HG02938 (cell line): ENCODE results near the gene PACS1.
"Not testable (repeated sequence)": the region's sequence is repeated elsewhere in the genome, so short reads cannot be mapped to it uniquely, and the experiment has no call there.

ENCODE experiments used
- ATAC-seq: cut with Tn5 transposase; IDR thresholded peaks from one replicate; pipeline ENCODE4 v1.9.1; 2021; ENCODE audit warnings: mild to moderate bottlenecking, moderate library complexity; ENCODE audit not compliant: unreplicated experiment

The PACS1 gene

DNA sequence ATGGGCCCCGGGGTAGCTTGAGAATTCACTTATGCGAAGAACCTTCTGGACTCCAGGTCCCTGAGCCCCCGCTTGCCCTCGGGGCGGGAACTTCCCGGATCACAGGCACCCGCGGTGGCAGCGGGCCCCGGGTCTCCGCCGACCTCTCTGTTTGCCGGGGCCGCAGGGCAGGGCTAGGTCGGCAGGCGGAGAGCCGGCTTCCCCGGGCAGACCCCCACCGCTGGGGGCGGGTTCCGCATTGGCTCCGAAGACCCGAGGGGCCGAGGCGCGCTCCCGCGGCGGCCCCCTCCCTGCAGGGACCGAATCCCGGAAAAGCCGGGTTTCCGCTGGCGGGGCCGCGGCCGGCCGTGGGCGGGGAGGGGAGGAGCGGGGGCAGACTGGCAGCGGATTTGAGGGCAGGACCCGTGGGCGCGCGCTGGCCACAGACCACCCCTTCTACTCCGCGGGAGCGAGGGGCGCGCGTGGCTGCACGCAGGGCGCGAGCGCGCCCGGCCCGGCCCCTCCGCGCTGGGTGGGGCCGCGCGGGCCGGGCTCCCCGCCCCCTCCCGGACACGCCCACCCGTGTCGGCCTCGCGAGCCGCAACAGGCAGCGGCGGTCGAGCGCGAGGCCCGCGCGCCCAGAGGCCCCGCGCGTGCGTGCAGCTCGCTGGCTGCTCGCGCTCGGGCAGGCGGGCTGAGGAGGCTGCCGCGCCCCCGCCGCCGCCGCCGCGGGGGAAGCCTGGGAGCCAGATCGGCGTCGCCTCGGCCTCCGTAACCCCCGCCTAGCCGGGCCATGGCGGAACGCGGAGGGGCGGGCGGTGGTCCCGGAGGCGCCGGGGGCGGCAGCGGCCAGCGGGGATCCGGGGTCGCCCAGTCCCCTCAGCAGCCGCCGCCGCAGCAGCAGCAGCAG is at the start of gene PACS1:
Gene PACS1, plus strand, starts transcription at position 558 of the 889 bp plus-strand sequence. Its CDS starts 215 bp downstream, at position 773.
- ATAC-seq = no peak

DNA sequence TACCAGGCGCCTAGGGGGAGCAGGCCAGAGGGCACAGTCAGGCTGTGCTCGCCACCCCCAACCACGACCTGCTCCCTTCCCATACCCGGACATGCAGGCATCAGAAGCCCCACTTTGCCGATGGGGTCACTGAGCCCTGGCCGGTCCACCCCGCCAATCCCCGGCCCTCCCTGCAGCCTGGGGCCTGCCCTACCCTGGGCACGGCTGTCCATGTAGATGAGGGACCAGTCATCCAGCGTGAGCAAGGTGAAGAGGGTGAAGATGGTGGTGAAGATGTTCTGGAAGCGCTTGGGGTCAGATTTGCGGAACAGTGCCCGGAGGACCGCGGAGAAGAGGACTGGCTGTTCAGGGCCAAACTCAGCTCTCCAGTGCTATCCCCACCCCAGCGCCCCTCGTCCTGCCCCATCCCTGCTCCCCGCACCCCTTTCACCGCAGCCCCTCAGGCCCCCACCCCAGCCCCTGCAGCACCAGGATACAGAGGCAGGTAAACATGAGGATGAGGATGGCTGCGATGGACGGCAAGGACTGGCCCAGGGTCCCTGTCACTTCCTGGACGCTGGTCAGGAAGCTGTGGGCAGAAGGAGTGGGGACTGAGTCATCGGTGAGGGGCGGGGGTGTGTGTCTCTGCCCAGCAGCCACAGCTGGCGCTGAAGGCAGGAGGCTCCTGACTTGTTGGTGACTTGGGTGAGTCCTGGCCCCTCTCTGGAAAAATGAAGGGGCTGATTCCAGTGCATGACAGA is 49.3 kb upstream of the PACS1 start:
- ATAC-seq = no peak

DNA sequence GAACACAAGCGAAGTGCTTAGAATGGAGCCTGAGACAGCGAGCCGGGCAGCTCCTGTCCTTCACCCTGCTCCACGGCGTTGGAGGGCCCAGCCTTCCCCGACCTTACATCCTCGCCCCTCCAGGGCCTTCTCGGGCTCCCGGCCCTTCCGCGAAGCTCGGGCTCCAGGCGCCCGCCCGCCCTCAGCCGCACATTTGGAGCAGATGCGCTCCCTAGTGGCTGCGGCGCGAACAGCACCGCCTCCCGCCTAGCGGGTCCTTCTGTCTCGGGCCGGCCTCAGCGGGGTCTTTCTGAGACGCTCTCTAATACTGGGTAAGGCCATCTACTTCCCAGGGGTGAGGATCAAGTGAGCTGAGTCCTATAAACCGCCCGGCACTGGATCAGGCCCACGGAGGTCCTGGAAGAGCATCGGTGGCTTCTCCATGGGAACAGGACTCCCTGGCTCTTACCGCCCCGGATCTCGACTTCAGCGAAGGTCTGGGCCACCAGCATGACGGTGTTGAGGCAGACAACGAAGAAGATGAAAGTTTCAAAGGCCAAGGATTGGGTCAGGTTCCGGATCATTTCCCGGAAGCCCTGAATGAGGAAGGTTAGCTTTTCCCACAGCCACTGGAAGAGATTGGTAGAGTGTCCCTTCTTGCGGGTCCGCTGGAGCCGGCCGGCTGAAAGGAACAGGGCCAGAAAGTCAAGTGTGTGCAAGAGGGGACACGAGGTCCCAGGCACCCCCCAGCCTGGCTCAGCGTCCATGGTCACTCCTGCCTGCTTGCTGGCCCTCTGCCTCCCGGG is 47.5 kb upstream of the PACS1 start:
- no peak for ATAC-seq

DNA sequence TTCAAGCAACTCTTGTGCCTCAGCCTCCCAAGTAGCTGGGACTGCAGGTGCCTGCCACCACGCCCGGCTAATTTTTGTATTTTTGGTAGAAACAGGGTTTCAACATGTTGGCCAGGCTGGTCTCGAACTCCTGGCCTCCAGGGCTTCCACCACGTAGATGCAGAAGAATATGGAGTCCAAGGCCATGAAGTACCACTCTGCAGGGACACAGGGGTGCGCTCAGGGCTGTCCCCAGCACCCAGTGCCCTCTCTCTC is 47.0 kb upstream of the PACS1 start:
- ATAC-seq = not testable (repeated sequence)

- no peak for ATAC-seq
Observed at GRCh38 chr11:66026017-66026529, 44.0 kb upstream of the PACS1 start, which contains the start of gene CATSPER1. Gene CATSPER1, minus strand, starts transcription at chr11:66026479. Its CDS starts 100 bp downstream, at chr11:66026379.

DNA sequence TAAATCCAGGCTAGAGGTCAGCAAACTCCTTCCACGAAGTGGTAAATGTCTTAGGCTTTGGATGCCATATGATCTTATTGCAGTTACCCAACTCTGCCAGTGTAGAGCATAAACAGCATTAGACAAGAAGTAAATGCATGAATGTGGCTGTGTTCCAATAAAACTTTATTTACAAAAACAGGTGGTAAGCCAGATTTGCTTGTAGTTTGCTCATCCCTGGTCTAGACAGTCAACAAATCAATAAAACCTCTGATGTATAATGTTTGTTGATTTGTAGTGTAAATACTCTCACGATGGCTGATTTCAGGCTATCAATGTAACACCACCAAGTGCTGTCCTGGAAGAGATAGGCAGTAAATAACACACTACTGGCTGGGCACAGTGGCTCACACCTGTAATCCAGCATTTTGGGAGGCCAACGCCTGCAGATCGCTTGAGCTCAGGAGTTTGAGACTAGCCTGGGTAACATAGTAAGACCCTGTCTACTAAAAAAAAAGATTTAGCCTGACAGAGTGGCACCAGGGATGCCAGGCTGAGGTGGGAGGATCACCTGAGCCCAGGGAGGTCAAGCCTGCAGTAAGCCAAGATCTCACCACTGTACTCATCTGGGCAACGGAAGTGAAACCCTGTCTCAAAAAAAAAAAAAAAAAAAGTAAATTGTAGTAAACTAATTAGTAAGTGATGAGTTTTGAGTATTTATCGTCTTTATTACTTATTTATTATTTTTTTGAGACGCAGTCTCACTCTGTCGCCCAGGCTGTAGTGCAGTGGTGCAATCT is 36.9 kb upstream of the PACS1 start:
- ATAC-seq = no peak

DNA sequence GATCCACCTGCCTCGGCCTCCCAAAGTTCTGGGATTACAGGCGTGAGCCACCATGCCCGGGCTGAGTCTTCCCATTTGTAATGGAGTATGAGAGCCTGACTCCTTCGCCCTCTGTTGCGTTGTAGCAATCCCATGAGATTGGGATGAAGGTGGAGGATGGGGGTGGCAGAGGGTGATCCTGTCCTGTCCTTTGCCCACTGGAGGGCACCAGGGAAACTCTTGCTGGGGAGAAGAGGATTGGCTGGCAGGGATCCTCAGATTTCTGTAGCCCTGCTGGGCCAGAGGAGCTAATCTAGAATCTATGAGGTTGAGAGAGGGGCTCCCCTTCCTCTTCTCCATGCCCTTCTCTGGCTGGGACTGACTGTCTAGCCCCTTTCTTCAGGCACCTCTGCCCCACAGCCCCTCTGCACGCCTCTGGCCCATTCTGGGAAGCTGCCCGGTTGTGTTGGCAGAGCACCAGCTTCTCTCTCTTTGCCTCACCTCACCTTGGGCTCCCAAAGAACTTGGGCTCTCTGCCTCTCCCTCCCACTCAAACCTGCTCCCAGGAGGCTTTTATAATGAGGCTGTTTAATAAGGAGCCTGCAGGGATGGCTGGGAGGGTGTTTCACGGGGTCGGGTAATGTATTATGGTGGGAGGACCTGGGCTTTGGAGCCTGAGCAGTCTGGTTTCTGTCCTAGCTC is 34.3 kb upstream of the PACS1 start:
- ATAC-seq = no peak

- ATAC-seq = no peak
Observed at GRCh38 chr11:66036334-66036710, 33.8 kb upstream of the PACS1 start.

- no peak for ATAC-seq
Observed at GRCh38 chr11:66037327-66037726, 32.7 kb upstream of the PACS1 start.

- ATAC-seq = no peak
Observed at GRCh38 chr11:66039765-66040164, 30.3 kb upstream of the PACS1 start.

DNA sequence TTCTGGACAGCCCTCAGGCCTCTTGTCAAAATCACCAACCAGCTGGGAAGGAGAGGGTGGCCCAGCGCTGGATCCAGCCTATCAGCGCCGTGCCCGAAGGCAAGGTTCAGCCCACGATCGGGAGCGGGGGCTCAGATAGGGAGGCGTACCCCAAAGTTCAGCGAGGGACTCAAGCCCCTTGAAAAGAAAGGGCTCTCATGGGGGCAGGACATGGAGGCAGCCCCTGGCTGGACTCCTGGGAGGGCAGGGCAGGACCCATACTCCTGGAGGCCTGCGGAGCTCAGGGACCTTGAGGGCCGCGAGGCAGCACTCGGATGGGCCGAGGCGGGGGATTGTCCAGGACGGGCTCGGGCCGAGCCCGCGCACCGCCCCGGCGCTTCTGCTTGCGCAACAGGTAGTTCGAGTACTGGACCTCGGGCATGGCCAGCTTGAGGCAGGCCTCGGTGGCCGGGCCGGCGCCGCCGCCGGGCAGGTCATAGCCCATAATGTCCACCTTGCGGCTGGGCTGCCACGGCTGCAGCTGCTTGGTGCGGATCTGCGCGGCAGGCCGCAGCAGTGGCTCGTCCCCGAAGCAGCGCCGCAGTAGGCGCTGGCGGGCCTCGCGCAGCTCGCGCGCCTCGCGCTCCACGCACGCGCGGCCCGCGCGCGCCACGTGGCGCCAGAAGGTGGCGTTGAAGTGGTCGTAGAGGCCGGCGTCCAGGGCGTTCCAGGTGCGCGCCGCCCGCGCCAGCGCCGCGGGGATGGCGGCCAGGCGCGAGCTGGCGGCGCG is 27.7 kb upstream of the PACS1 start:
- no peak for ATAC-seq

GRCh38 chr11:66042996-66043906 is 26.8 kb upstream of the PACS1 start:
- ATAC-seq = no peak

GRCh38 chr11:66044757-66045156 is 25.3 kb upstream of the PACS1 start:
- ATAC-seq = no peak

- no peak for ATAC-seq
Observed at GRCh38 chr11:66045177-66045639, 24.9 kb upstream of the PACS1 start.

- ATAC-seq = no peak
Observed at GRCh38 chr11:66046901-66047300, 23.2 kb upstream of the PACS1 start.

GRCh38 chr11:66047541-66048365 is 22.3 kb upstream of the PACS1 start:
- ATAC-seq = no peak
